ENCODE results near the gene GRID2. TPM values are rescaled to one million over a fixed set of nuclear protein-coding genes. Genes with fewer than 3 reads are reported as not detected.

The GRID2 gene
- total and polyA plus RNA-seq, 11 donors = 0.29 to 0.38 (median 0.33) TPM; not detected in 8

- H3K27ac ChIP-seq = no peak overlapping the region
- no peaks in the 10 kb centered on the region for H3K27me3 ChIP-seq
- ATAC-seq = no peak
- WGBS, 4 donors = 65 to 71% (median 68%) methylated on average over 4 of the region's 4 CpGs
- H3K36me3 ChIP-seq = no peaks in the 10 kb centered on the region
- no peaks in the 10 kb centered on the region for H3K4me1 ChIP-seq
- TF ChIP-seq POLR2A (IDR thresholded peaks at IDR 0.05) = no peak
- no peak for TF ChIP-seq CTCF (IDR thresholded peaks at IDR 0.05)
- DNase-seq = no peak
- H3K4me3 ChIP-seq = no peak overlapping the region
- intact Hi-C loops (cut with DNase I) = no loop called here
- H3K9me3 ChIP-seq = peaks cover 0 to 16% (median 1%) of the 10 kb centered on the region in 12 donors
Measured at GRCh38 chr4:93578942-93579341, 1275.2 kb downstream of the GRID2 start.

GRCh38 chr4:93605163-93605562, 1301.4 kb downstream of the GRID2 start:
- no peak for ATAC-seq
- Histone ChIP-seq H3K9me3 (peaks cover 0 to 21% (median 3%) of the 10 kb centered on the region in 12 donors), H3K4me3 (no peak overlapping the region), H3K4me1 (no peaks in the 10 kb centered on the region), H3K27me3 (no peaks in the 10 kb centered on the region), H3K27ac (no peak overlapping the region), H3K36me3 (no peaks in the 10 kb centered on the region)
- TF ChIP-seq CTCF (IDR thresholded peaks at IDR 0.05) (no peak), POLR2A (IDR thresholded peaks at IDR 0.05) (no peak)
- no peak for DNase-seq
- WGBS, 4 donors = 59 to 80% (median 69%) methylated on average over 1 of the region's 1 CpG
- intact Hi-C loops (cut with DNase I) = no loop called here

GRCh38 chr4:93617606-93618005, 1313.8 kb downstream of the GRID2 start:
- Histone ChIP-seq H3K4me3 (no peak overlapping the region), H3K4me1 (no peaks in the 10 kb centered on the region), H3K27me3 (no peaks in the 10 kb centered on the region), H3K36me3 (no peaks in the 10 kb centered on the region), H3K9me3 (no peaks in the 10 kb centered on the region), H3K27ac (no peak overlapping the region)
- TF ChIP-seq POLR2A (IDR thresholded peaks at IDR 0.05) (no peak), CTCF (IDR thresholded peaks at IDR 0.05) (no peak)
- intact Hi-C loops (cut with DNase I) = no loop called here
- 79 to 84% (median 81%) methylated on average over 4 of the region's 4 CpGs for WGBS, 4 donors
- ATAC-seq (no peak), DNase-seq (no peak)

GRCh38 chr4:93633721-93634120, 1330.0 kb downstream of the GRID2 start:
- ATAC-seq (no peak), DNase-seq (no peak)
- no peaks in the 10 kb centered on the region for H3K4me1 ChIP-seq
- H3K27me3 ChIP-seq = no peaks in the 10 kb centered on the region
- no peaks in the 10 kb centered on the region for H3K9me3 ChIP-seq
- TF ChIP-seq CTCF (IDR thresholded peaks at IDR 0.05) (no peak), POLR2A (IDR thresholded peaks at IDR 0.05) (no peak)
- H3K36me3 ChIP-seq = no peaks in the 10 kb centered on the region
- H3K4me3 ChIP-seq = no peak overlapping the region
- intact Hi-C loops (cut with DNase I) = no loop called here
- H3K27ac ChIP-seq = no peak overlapping the region
